NCI-H1417 (cell line): Measurements from ENCODE around the gene AGPAT2.
A peak's percentile ranks its signal among the peaks of the same experiment; 100 is the strongest.

Experiments
- DNase-seq, 3 experiments: peaks; one replicate each; lab custom pipeline; 2025; lab: John Stamatoyannopoulos, UW

The AGPAT2 gene

DNA sequence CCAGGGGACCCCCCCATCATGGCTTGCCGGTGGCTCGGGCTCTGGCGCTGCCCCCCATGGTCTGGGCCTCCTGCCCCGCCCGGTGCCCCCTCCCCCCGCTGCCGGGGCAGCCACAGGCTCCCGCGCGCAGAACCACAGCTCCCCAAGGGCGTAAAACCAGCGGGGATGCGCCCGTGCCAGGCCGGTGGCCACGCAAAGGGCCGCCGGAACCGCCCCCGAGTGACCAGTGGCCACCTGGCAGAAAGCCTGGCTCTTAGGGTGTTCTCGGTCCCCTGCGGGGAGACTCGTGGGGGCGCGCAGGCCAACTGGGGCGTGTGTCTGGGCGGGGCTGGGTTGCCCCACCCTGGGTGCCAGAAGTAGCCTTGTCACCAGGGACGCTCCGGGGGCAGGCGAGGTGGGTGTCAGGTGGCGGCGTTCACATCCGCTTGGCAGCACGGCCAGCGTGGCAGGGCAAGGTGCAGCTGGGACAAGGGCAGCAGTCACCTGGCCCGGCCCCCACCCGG lies 515 bp upstream of the AGPAT2 start:
- peak in 1 of 3 experiments; percentile 66 for DNase-seq

DNA sequence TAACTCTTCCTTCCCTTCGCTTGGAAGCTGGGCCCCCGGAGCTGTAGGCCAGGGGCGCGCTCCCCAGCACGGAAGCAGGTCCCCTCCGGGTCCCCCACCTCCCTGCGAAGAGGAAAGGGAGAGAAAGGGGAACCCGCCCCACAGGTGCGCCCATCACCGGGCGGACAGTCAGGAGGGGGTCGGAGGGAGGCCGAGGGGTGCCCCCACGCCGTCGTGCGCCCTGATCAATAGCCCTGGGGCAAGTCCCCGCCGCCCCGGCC lies 793 bp downstream of the AGPAT2 start:
- no peak for DNase-seq

- peak in 1 of 3 experiments; percentile 35 for DNase-seq
Measured at GRCh38 chr9:136685790-136686533, 1.3 kb downstream of the AGPAT2 start.

DNA sequence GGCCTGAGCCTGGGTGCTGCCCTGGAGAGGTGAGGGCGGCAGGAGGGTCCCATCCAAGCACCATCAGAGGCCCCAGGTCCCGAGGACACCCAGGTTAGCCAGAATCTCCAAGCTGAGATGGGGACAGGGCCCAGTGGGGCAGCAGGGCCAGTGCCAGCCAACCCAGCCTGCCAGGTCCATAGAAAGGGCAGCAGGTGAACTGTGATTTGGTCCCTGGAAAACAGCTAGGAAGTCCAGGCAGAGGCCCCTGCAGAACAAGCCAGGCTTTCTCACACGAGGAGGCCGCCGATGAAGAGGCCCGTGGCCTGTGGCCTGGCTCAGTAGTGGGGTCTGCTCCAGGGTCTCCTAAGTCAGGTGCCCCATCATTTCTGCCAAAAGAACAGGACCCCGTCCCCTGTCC lies 2.0 kb downstream of the AGPAT2 start:
- DNase-seq: no peak

GRCh38 chr9:136684799-136685198 lies 2.5 kb downstream of the AGPAT2 start:
- no peak for DNase-seq

- no peak for DNase-seq
Measured at GRCh38 chr9:136684339-136684738, 2.9 kb downstream of the AGPAT2 start.

GRCh38 chr9:136683755-136684154 lies 3.5 kb downstream of the AGPAT2 start:
- no peak for DNase-seq

DNA sequence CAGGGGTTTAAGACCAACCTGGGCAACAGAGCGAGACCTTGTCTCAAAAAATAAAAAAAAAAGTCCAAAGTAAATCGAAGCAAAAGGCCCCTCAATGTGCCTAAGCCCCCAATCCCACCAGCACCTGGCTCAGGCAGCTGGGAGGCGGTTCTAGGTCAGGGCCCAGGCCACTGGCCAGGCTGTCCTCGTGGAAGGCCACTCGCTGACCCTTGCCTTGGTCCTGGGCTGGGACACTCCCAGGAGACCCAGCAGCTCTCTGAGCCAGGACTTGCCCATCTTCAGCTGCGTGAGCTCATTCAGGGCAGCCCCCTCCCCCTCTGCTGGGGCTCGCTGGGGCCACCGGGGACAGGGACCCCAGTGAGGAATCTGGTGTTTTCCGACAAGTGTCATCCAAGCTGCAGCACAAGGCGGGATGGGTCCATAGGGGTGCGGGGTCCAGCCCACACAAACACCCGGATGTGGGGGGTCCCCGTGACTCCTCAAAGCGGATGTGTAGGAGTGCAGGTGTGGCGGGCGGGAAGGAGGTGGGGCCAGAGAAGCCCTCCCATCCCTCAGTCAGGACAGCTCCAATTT lies 4.0 kb downstream of the AGPAT2 start:
- no peak for DNase-seq

DNA sequence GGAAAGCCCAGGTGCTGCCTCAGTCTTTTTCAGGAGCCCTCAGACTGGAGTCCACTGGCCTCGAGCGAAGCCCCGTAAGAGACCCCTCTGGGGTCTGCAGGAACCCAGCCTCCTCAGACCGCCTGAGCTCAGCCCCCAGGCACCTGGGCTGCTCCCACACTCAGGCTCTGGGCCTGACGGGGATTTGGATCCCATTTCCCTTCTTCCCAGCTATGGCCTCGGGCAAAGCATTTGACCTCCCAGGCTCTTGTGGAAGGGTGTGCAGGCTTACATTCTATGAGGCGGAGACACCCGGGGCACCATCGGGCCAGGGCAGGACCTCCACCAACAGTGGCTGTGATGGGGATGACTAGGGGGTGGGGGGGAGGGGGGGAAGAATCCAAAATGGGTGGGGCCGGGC lies 4.5 kb downstream of the AGPAT2 start:
- DNase-seq: no peak

DNA sequence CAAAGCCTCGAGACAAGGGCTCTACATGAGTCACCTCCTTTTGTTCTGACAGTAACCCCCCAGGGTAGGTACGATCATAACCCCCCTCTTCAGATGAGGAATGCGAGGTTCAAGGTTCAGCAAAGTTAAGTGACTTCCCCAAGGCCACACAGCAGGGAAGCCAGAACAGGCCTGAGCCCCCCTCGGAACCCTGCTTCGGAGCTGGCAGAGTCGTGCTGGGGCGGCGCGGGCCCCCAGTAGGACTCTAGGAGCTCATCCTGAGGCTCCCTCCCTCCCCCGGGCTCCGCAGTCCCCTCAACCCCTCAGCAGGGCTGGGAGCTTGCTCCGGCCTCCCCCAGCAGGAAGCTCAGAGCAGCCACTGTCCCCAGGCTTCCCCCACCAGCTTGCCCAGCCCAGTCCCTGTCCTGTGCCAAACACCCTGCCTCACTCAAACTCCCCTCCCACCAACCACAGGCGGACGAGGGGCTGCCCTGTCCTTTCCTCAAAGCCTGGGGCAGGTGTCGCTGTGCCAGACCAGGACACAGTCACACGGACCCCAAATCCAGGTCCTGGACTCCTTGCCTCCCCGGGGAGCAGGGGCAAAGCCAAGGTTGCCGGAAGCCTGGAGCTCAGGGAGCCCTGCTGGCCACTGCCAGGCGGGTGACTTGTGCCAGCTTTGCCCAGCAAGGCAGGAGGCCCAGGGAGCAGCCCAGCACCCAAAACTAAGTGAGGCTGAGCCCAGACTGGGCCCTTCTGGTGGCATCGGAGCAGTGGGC lies 5.1 kb downstream of the AGPAT2 start:
- no peak for DNase-seq

GRCh38 chr9:136681029-136681428 lies 6.2 kb downstream of the AGPAT2 start:
- DNase-seq: no peak

GRCh38 chr9:136679431-136679941 lies 7.8 kb downstream of the AGPAT2 start:
- no peak for DNase-seq

- DNase-seq: no peak
Measured at GRCh38 chr9:136678624-136679023, 8.6 kb downstream of the AGPAT2 start.

- DNase-seq: no peak
Measured at GRCh38 chr9:136678034-136678433, 9.2 kb downstream of the AGPAT2 start.

GRCh38 chr9:136676920-136677686 lies 10.2 kb downstream of the AGPAT2 start:
- DNase-seq: no peak

GRCh38 chr9:136676297-136676794 lies 10.9 kb downstream of the AGPAT2 start:
- no peak for DNase-seq

GRCh38 chr9:136675477-136676296 lies 11.6 kb downstream of the AGPAT2 start:
- DNase-seq: peak in 2 of 3 experiments; percentile 40 to 50

GRCh38 chr9:136674786-136675349 lies 12.4 kb downstream of the AGPAT2 start:
- peak in 2 of 3 experiments; percentile 31 to 47 for DNase-seq

GRCh38 chr9:136673975-136674785 lies 13.1 kb downstream of the AGPAT2 start:
- DNase-seq: no peak
